ENCODE measurements around the gene CACNB4.

- no peak for TF ChIP-seq EZH2phosphoT487 (IDR thresholded peaks at IDR 0.05; ENCODE audit: borderline replicate concordance, low read depth, low read length)
- TF ChIP-seq, protein P1, sequence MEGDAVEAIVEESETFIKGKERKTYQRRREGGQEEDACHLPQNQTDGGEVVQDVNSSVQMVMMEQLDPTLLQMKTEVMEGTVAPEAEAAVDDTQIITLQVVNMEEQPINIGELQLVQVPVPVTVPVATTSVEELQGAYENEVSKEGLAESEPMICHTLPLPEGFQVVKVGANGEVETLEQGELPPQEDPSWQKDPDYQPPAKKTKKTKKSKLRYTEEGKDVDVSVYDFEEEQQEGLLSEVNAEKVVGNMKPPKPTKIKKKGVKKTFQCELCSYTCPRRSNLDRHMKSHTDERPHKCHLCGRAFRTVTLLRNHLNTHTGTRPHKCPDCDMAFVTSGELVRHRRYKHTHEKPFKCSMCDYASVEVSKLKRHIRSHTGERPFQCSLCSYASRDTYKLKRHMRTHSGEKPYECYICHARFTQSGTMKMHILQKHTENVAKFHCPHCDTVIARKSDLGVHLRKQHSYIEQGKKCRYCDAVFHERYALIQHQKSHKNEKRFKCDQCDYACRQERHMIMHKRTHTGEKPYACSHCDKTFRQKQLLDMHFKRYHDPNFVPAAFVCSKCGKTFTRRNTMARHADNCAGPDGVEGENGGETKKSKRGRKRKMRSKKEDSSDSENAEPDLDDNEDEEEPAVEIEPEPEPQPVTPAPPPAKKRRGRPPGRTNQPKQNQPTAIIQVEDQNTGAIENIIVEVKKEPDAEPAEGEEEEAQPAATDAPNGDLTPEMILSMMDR (conservative IDR thresholded peaks at IDR 0.05; ENCODE audit: low read length): no peak
Observed at GRCh38 chr2:152028182-152028862, 70.5 kb downstream of the CACNB4 start.

All from OCI-LY7 (cell line).